22Rv1 (cell line): ENCODE data around the gene OPRD1.

ENCODE experiments used
- CTCF ChIP-seq: fragments of 450-650 bp; IDR thresholded peaks from 2 replicates; pipeline ENCODE4 v1.5.1; 2017; ENCODE audit warnings: mild to moderate bottlenecking
- ZFX ChIP-seq: fragments of 450-650 bp; IDR thresholded peaks from 2 replicates; pipeline ENCODE4 v1.6.1; 2017; ENCODE audit warnings: antibody characterized with exemption, borderline replicate concordance

- TF ChIP-seq CTCF (no peak), ZFX (no peak)
Measured at GRCh38 chr1:28832966-28833365, 21.0 kb downstream of the OPRD1 start.
